ENCODE measurements around the gene CSNK2A1.
"Not testable (repeated sequence)": the region's sequence is repeated elsewhere in the genome, so short reads cannot be mapped to it uniquely, and the experiment has no call there.

Gene CSNK2A1

DNA sequence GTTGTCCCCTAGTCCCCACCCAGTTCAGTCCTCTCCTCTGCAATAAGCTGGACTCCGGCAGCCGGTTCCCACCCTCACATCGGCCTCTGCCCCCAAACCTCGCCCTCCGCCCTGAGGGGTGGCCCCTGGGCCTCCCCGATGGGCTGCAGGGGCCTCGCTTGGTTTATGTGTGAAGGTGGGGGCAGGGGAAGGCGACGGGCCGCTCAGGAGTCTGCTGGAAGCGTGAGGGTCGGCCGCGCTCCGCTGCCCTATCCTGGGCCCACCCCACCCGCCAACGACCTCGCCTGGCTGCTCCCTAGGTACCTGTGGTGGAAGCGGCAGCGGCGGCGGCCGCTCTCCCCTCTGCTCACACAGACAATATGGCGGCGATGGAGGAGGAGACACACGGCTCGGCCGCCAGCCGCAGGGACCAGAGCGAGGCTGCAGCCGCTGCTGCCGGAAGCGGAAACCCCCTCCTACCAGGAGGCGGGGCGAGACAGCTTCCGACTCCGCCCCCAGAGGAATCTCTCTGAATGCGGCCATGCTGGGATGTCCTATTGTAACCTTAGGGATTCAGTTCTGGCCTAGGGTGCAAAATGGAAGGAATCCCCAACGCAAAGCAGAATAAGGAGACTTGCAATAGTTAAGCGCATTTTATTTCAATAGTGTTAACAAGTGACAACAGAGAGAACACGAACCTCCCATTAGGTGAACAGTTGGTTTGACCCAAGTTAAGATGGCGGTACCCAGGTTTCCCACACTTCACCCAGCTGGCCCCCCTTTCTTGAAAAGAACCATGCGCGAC, at the start of gene CSNK2A1:
TSS of gene CSNK2A1 (minus strand) at position 422 of the 784 bp plus-strand sequence. CDS start 35,239 bp downstream, outside the sequence.
- peak; percentile 95 for DNase-seq

DNA sequence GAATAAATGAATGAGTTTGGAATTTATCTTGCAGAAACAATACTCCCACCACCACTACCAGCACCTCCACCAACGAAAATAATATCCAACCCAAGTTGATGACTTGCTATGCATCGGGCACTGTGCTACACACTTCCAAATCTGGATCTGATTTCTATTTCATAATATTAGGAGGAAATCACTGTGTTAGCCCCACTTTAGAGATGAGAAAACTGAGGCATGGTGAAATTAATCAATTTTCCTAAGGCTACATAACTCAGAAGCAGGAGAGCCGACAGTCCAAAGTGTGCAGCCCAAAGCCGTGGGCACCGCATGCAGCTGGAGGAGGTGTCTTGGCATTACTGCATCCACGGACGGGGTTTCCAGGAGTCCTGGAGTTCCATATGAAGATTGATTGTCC, 48.9 kb upstream of the CSNK2A1 start:
- DNase-seq = no peak

DNA sequence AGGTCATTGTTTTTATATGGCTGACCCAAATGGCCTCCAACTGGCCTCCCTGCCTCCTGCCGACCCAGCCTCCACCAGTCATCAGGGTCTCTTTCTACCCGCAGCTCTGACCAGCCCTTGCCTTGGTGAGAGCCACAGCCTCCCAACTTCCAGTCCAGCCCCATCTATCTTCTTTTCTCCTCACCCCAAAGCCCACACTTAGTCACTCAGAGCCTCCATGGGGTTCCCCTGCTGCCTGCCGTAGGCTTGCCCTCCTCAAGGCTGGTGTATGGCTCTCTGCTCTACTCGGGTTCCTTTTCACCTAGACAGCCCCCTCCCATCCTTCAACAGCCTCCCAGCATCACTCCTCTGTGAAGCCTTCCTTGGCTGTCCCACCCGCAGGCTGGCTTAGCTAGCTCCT, 48.4 kb upstream of the CSNK2A1 start:
- DNase-seq = no peak

- no peak for DNase-seq
Observed at GRCh38 chr20:588932-589672, 45.5 kb upstream of the CSNK2A1 start.

GRCh38 chr20:588476-588875, 44.9 kb upstream of the CSNK2A1 start:
- DNase-seq = no peak

DNA sequence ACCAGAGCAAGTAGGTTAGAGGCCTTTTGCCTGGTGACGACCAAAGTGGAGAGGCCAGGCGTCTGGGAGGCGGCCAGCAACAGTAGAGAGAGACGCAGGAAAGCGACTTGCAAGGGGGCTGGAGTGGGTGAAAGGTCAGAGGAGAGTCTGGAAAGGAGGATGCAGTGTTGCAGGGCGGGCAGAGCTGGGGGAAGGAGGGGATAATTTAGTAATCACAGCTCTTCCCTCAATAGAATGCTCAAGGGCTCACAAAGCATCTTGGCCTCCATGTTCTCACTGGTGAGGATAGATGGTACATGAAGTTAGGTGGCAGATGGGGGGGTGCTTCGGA, 41.3 kb upstream of the CSNK2A1 start:
- DNase-seq = no peak

- peak; percentile 23 for DNase-seq
Observed at GRCh38 chr20:584161-584970, 40.8 kb upstream of the CSNK2A1 start.

DNA sequence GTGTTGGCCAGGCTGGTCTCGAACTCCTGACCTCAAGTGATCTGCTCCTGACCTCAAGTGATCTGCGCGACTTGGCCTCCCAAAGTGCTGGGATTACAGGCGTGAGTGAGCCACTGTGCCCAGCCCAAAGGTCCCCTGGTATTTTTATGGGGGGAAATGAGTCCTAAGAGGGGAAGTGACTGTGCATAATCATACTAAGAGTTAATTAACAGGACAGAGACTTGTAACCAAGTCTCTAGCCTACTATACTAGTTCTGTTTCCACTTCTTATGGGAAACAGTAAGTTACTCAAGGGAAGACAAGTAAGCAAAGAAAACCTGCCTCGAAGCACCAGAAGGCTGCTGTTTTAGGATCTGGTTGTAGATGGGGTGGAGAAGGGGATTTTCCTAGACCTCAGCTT, 38.6 kb upstream of the CSNK2A1 start:
- no peak for DNase-seq

GRCh38 chr20:578940-579690, 35.5 kb upstream of the CSNK2A1 start:
- DNase-seq = not testable (repeated sequence)

- no peak for DNase-seq
Observed at GRCh38 chr20:577167-577791, 33.7 kb upstream of the CSNK2A1 start.

DNA sequence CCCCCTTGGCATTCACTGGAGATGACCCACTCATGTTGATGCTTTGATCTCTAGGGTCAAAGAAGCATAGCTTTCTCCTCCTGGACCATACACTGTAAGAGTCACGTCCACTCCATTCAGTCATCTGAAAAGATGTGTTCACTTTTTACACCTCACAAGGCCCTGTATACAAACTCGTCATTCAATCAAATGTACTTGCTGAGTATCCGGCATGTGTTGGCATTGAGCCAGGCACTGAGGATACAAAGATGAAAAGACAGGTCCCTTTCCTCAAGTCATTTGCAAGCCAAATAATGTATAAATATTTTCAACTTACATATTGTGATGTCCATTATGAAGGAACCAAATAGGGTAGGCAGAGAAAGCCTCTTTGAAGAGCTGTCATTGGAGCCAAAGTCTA, 32.6 kb upstream of the CSNK2A1 start:
- no peak for DNase-seq

- no peak for DNase-seq
Observed at GRCh38 chr20:575230-575629, 31.6 kb upstream of the CSNK2A1 start.

GRCh38 chr20:574297-574942, 30.8 kb upstream of the CSNK2A1 start:
- DNase-seq = no peak

DNA sequence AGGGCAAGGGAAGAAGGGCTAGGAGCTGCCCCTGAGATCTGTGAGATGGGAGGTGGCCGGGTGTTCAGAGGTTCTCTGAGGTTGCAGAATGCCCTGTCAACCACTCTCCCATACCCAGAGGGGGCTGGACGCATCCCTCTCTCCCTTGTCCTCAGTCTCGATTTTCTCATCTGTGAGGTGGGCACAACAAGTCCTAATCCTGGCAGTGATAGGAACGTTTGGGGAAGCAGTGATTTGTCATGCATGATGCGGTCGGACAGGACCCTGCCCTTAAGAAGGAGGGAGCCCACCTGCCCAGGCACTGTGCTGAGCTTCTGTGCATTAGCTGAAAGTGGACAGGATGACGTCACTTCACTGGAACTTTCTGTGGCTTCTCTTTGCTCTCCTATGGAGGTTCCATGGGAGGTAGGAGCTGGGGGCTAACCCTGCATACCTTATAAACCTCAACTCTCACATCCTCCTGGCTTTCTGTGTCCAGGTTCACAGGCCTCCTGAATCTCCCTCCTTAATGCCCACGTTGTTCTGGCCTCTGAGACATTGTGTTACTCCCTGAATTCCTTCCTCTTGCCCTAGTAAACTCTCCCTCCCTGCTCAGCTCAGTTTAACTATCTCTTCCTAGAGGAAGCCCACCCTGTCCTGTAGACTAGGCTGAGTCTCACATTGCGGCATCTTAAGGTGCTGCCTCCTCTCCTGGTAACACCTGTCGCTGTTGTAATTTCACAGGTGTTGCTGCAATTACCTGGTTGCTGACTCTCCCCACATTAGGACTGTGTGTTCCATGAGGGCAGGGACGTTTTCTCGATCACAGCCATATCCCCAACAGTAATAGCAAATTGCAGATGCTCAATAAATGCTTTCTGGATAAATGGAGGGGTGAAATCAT, 30.1 kb upstream of the CSNK2A1 start:
- DNase-seq = no peak

GRCh38 chr20:572727-573126, 29.1 kb upstream of the CSNK2A1 start:
- no peak for DNase-seq

GRCh38 chr20:571754-572441, 28.3 kb upstream of the CSNK2A1 start:
- no peak for DNase-seq

- DNase-seq = no peak
Observed at GRCh38 chr20:568673-569415, 25.3 kb upstream of the CSNK2A1 start.

DNA sequence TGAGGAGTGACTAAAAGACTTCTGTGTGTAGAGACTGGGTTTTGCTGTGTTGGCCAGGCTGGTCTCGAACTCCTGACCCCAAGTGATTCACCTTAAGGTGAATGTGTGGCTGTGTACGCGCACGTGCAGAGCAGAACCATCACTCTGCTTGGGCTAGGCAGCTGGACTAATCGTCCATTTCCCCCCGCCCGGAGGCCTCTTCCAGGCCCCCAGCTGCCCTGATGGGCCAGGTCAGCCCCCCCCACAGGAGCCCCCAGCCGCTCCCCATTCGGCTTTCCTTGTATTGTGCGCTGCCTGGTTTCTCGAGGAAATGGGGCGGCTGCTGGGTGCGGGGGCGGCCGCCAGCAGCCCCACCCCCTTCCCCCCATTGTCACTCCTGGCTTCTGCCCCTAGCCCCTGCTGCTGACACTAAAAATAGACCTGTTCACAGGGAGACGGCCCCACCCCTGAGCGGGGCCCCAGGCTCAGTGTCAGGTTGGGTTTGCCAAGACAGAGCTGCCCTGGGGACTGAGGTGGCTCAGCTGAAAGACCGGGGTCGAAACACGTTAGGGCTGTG, 24.6 kb upstream of the CSNK2A1 start:
- DNase-seq = no peak

DNA sequence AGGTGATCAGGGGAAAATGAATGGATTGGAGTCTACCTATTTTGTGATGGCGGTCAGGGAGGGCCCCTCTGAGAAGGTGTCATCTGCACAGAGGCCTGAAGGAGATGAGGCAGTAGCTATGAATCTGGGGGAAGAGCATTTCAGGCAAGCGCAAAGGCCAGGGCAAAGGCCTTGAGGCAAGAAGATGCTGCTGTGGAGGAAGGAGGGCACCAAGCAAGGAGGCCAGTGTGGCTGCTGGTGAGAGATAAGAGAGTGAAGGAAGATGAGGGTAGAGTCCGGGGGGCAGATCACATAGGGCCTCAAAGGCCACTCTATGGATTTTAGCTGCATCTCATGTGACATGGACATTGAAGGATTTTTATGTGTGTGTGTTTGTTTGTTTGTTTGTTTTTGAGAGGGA, 20.6 kb upstream of the CSNK2A1 start:
- no peak for DNase-seq

Data from stimulated activated CD4-positive, alpha-beta T cell treated with anti-CD3 and anti-CD28 coated beads, Interleukin-15, amount 100 ng/mL, for 24 hours (primary cell).